DND-41 (cell line): ENCODE data around the gene FBXO47.

Experiments
- ATAC-seq: fragments of 200-7000 bp; cut with Tn5 transposase; 3 replicates; pipeline ENCODE4 v1.9.1; 2021; ENCODE audit warnings: low read depth; ENCODE audit not compliant: insufficient read depth
- DNase-seq: peaks from one replicate; pipeline ENCODE4 v3.0.0-alpha.2; 2020
- H2AFZ ChIP-seq: 2 replicates; pipeline ENCODE4 v1.6.0; 2012; ENCODE audit warnings: low read depth, low read length
- H3K27ac ChIP-seq: 2 replicates; pipeline ENCODE4 v1.5.1; 2012; ENCODE audit warnings: low read length, inconsistent platforms
- H3K27me3 ChIP-seq: fragments of 200-600 bp; sonication (generic); 2 replicates; pipeline ENCODE4 v1.6.0; 2012; ENCODE audit warnings: low read length, mild to moderate bottlenecking, inconsistent platforms; ENCODE audit not compliant: insufficient read depth, poor library complexity
- H3K36me3 ChIP-seq: 2 replicates; pipeline ENCODE4 v1.5.1; 2012; ENCODE audit warnings: low read length, inconsistent platforms; ENCODE audit not compliant: insufficient read depth
- H3K4me1 ChIP-seq: 2 replicates; pipeline ENCODE4 v1.5.1; 2012; ENCODE audit warnings: mild to moderate bottlenecking, low read length; ENCODE audit not compliant: insufficient read depth
- H3K4me2 ChIP-seq: 2 replicates; pipeline ENCODE4 v1.6.0; 2012; ENCODE audit warnings: mild to moderate bottlenecking, moderate library complexity, low read length, inconsistent platforms; ENCODE audit not compliant: insufficient read depth
- H3K4me3 ChIP-seq, 2 experiments: fragments of 200-600 bp in 1 of 2; shearing (Covaris generic) in 1 of 2; 2 replicates each; pipeline ENCODE4 v1.5.1; 2012 to 2016; ENCODE audit warnings: inconsistent platforms in 2 of 2, low read length in 2 of 2, mild to moderate bottlenecking in 2 of 2, low read depth in 1 of 2, moderate library complexity in 1 of 2
- H3K79me2 ChIP-seq: 2 replicates; pipeline ENCODE4 v1.6.0; 2012; ENCODE audit warnings: low read length, inconsistent platforms; ENCODE audit not compliant: insufficient read depth
- H3K9ac ChIP-seq: 2 replicates; pipeline ENCODE4 v1.6.0; 2012; ENCODE audit warnings: low read depth, mild to moderate bottlenecking, inconsistent platforms, low read length, moderate library complexity
- H3K9me3 ChIP-seq: 2 replicates; pipeline ENCODE4 v1.5.1; 2012; ENCODE audit warnings: low read length, moderate library complexity, mild to moderate bottlenecking, inconsistent platforms; ENCODE audit not compliant: insufficient read depth, severe bottlenecking
- H4K20me1 ChIP-seq: 2 replicates; pipeline ENCODE4 v1.6.0; 2012; ENCODE audit warnings: low read length; ENCODE audit not compliant: insufficient read depth
- CTCF ChIP-seq: IDR thresholded peaks from 2 replicates; pipeline ENCODE4 v1.5.1; 2012; ENCODE audit warnings: borderline replicate concordance, low read length, moderate library complexity, mild to moderate bottlenecking; ENCODE audit not compliant: poor library complexity, severe bottlenecking; ENCODE audit errors: extremely low read depth
- EZH2 ChIP-seq: IDR thresholded peaks from 3 replicates; pipeline ENCODE4 v1.6.1; 2012; ENCODE audit warnings: borderline replicate concordance, low read depth, mild to moderate bottlenecking, moderate library complexity, low read length, inconsistent platforms; ENCODE audit not compliant: severe bottlenecking

The FBXO47 gene

DNA sequence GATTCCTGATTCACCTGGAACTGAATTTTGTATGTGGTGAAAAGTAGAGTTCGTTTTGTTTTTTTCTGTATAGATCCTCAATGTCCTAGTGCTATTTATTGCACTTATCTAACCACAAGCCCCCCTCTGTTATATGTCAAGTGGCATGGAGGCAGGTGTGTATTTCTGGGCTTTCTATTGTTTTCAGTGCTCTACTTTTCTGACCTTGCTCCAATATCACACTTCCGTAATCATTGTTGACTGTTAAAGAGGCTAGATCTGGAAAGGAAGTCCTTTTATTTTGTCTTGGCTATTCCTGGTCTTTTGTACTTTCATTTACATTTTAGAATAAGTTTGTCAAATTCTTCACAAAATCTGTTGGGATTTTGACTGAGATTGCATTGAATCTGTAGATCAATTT lies 26.8 kb upstream of the FBXO47 start:
- no peak overlapping the region for H3K27ac ChIP-seq
- no peak overlapping the region for H2AFZ ChIP-seq
- no peak overlapping the region for H3K4me3 ChIP-seq
- no peak overlapping the region for H3K9ac ChIP-seq
- no peaks in the 10 kb centered on the region for H3K79me2 ChIP-seq
- no peak overlapping the region for H3K4me2 ChIP-seq
- H3K9me3 ChIP-seq, result peaks cover 15% of the 10 kb centered on the region
- DNase-seq (no peak), ATAC-seq (no peak)
- no peaks in the 10 kb centered on the region for H3K36me3 ChIP-seq
- H4K20me1 ChIP-seq, result no peaks in the 10 kb centered on the region
- no peak for TF ChIP-seq CTCF
- no peak for TF ChIP-seq EZH2
- no peaks in the 10 kb centered on the region for H3K27me3 ChIP-seq
- H3K4me1 ChIP-seq, result no peaks in the 10 kb centered on the region

DNA sequence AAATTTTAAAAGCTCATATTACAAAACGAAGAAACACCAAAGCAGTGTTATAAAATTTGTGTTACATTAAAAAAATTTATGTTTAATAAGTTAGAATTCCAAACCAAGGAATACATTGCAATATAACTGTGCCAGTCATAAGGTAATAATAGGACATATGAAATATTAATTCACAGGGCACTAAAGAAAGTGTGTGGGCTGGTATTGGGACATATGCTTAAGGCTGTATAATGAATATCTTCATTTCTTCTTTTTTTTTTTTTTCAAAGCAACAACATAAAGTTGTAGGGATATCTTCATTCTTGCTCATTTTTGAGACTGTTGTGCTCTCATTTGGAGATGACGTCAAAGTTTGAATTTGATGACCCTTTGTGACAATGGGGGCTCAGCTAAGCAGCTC lies 17.5 kb upstream of the FBXO47 start:
- Histone ChIP-seq H3K4me3 (no peak overlapping the region), H3K4me1 (peaks cover 2% of the 10 kb centered on the region; the same call in 1 of the 2 replicates), H3K27ac (no peak overlapping the region), H2AFZ (no peak overlapping the region), H3K4me2 (no peak overlapping the region), H3K9ac (no peak overlapping the region), H3K36me3 (no peaks in the 10 kb centered on the region), H3K9me3 (no peaks in the 10 kb centered on the region), H3K27me3 (no peaks in the 10 kb centered on the region), H4K20me1 (no peaks in the 10 kb centered on the region), H3K79me2 (no peaks in the 10 kb centered on the region)
- ATAC-seq, result no peak
- TF ChIP-seq CTCF (no peak), EZH2 (no peak)
- no peak for DNase-seq

GRCh38 chr17:38982858-38983746 lies 15.9 kb upstream of the FBXO47 start:
- H3K4me1 ChIP-seq, result peaks cover 2% of the 10 kb centered on the region; the same call in 1 of the 2 replicates
- DNase-seq (peak; percentile 68), ATAC-seq (peak; percentile 83)
- no peak overlapping the region for H3K9ac ChIP-seq
- H3K9me3 ChIP-seq, result no peaks in the 10 kb centered on the region
- no peak overlapping the region for H3K4me2 ChIP-seq
- no peak overlapping the region for H3K4me3 ChIP-seq
- TF ChIP-seq CTCF, result peak; percentile 95
- TF ChIP-seq EZH2, result no peak
- H3K36me3 ChIP-seq, result no peaks in the 10 kb centered on the region
- no peaks in the 10 kb centered on the region for H4K20me1 ChIP-seq
- no peaks in the 10 kb centered on the region for H3K79me2 ChIP-seq
- no peak overlapping the region for H3K27ac ChIP-seq
- H2AFZ ChIP-seq, result no peak overlapping the region
- H3K27me3 ChIP-seq, result no peaks in the 10 kb centered on the region
